Stimulated activated CD4-positive, alpha-beta T cell treated with anti-CD3 and anti-CD28 coated beads, TNF-alpha, amount 100 ng/mL, for 48 hours (primary cell): ENCODE measurements around the gene JOSD2.

Experiments
- DNase-seq, 3 donors: peaks; one replicate each; pipeline ENCODE4 v3.0.0-alpha.2; 2020; ENCODE audit warnings: low read depth in 3 of 3

The JOSD2 gene

DNA sequence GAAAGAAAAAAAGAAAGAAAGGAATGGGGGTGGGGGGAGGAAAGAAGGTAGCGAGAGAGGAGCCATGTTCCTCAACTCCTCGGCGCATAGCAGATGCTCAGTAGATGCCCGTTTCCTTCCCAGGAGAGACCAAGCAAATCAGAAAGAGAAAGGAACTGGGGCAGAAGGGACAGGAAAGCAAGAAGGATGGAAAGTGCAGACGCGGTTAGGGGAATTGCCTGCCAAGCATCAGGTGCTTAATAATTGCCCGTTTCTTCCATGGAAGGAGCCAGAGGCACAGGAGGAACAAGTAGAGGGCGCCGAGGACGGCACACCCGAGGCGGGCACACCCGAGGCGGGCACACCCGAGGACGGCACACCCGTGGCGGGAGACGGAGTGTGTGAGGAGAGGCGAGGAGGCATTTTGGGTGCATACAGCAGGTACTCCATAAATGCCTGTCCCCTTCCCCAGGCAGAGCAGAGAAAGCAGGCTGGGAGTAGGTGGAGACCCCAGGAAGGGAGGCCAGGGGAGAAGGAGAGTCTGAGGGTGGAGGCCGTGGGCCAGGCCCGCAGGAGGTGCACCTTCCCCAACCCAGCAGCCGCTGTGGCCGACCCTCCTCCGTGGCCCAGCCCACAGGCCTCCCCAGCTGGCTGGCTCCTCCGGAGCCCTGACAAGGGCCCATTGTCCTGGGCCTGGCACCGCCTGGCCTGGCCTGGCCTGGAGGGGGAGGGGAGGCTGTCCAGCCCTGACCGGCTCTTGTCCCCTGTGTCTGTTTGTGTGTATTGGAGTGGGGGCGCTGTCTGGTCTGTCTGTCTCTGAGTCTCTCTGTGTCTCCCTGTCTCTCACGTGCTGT is 14.6 kb downstream of the JOSD2 start:
- DNase-seq = no peak

DNA sequence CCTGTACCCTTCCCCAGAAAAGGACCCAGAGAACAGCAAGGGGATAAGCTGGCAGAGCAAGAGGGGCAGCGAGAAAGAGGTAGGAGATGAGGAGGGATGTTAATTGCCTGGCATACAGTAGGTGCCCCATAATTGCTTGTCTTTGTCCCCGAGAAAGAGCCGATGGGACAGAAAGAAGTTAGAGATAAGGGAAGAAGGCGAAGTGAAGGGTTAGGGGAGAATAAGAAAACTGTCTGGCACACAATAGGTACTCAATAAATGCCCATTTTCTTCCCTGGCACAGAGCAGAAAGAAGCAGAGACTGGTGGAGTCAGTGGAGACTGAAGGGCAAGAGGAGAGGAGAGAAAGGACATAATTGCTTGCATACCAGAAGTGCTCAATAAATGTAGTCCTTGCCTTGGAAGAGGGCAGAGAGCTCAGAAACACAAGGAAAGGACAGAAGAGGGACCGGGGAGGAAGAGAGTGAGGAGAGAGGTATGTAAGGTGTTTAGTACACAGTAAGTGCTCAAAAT is 15.9 kb downstream of the JOSD2 start:
- DNase-seq = no peak

DNA sequence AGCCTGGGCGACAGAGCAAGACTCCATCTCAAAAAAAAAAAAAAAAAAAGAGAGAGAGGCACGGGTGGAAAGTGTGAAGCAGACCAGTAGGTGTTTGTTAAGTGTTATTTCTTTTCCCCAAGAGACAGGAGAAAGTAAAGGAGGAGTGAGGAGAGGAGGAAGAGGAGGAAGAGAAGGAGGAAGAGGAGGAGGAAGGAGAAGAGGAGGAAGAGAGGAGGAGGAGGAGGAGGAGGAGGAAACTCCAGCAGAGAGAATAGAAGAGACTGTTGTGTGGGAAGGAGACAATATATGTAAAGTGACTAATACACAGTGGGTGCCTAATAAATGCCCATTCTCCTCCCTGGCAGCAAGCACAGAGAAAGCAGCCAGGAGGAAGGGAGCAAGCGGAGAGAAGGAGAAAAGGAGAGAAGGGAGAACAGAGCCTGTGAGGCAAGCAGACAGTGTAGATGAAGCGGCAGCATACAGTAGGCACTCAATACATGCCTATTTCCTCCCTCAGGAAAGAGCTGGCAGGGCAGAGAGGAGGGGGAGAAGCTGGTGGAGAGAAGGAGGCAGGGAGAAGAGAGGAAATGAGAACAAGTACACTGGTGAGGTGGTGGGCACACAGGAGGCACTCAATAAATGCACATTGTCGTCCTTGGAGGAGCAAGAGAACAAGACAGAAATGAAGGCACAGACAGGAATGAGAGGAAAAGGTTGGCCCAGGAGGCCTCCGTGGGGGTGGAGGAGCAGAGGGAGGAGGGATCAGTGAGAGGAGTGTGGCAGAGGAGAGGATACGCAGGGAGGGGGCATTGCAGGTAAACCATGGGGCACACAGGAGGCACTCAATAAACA is 16.6 kb downstream of the JOSD2 start:
- DNase-seq = no peak

DNA sequence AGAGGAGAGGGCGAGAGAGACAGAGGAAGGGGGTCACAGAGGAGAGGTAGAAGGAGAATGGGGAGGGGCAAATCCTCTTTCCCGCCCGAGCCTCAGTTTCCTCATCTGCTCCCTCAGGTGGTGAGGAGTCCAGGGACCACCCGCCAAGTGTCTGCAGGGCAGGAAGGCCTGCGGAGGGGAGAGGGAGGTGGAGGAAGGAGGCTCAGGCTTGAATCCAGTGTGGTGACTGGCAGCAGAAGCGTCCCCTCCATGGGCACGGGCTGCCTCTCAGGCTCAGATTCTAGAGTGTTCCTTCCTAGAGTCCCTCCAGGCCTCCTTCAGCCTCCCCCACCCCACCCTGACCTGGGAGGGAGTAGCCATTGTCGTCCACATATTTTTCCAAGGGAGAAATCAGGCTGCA is 17.8 kb downstream of the JOSD2 start:
- no peak for DNase-seq

DNA sequence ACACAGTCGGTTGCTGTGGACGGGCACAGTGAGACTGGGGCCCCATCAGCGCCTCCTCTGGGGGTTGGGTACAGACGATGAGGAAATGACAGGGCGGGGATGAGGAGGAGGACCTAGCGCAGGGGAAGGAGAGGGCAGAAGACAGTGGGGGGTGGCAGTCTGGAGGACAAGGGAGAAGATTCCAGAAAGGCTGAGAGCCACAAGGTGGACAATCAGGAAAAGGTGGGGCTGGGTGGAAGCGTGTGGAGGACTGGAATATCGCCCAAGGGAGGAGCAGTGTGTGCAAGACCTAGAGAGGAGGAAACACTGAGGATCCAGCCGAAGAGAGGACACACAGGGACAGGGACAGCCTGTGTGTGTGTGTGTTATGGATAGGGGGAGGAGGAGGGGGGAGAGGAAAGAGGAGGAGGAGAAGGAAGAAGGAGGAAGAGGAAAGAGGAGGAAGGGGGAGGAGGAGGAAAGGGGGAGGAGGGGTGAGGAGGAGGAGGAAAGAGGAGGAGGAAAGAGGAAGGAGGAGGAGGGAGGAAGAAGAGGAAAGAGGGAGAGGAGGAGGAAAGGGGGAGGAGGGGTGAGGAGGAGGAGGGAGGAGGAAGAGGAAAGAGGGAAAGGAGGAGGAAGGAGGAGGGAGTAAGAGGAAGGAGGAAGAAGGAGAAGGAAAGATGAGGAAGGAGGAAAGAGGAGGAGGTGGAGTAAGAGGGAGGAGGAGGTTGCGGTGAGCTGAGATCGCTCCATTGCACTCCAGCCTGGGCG is 18.5 kb downstream of the JOSD2 start:
- no peak for DNase-seq

DNA sequence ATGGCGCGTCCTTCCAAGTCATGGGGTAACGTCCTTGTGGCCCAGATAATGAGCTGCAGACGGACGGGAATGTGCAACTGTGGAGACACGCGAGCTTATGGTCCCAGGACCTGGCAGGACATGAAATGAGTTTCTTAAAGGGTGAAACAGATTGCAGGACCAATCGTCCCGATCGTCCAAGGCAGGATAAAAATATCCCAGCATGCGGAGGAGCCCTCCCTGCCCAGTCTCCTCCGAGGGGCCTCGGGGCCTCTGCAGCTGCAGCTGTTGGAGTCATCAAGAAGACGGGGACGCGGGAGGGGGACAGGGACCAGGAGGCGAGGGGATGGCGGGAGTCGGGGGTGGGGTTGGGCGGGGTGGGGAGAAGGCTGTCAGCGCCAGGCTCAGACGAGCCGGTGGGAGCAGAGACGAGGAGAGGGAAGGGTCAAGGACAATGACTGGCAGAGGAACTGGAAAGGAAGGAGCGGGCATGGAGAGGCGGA is 20.0 kb downstream of the JOSD2 start:
- DNase-seq = no peak

DNA sequence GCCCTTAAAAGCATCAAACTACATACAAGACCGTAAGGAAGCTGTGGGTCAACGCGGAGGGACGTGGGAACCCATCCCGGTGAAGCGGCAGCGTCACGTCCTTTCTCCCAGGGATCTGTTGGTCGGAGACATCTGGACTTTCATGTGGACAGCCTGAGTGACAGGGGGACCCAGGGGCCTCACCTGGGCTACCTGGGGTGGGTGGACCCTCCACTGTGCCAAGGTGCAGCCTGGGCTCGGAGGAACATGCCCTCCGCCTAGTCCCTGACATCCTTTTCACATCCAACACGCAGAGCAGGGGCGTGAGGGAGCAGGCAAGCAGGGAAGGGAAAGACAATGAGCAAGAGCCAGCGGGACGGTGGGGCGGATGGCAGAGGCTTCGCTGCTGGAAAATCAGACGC is 20.6 kb downstream of the JOSD2 start:
- DNase-seq = no peak

DNA sequence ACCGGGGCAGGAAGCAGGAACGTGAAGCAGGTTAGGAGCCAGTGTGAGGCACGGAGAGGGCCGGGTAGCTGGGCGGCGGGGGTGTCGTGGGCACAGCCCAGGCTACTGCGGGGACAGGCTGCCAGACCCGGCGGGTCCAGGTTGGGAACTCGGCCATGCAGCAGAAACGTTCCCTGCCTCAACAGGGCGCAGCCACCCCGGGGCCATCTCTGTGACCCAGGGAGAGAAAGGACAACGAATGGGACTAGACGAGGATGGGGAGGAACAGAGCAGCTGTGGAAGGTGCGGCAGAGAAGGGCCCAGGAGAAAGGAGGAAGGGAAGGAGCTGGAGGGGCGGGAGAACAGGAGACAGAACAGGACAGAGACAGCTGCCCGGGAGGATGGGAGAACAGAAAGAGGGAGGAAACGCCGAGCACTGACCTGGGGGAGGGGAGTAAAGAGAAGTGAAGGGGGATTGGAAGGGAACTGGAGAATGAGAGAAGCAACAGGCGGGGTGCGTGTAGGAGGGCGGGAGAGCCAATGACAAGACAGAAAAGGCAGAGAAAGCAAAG is 21.5 kb downstream of the JOSD2 start:
- DNase-seq = no peak

DNA sequence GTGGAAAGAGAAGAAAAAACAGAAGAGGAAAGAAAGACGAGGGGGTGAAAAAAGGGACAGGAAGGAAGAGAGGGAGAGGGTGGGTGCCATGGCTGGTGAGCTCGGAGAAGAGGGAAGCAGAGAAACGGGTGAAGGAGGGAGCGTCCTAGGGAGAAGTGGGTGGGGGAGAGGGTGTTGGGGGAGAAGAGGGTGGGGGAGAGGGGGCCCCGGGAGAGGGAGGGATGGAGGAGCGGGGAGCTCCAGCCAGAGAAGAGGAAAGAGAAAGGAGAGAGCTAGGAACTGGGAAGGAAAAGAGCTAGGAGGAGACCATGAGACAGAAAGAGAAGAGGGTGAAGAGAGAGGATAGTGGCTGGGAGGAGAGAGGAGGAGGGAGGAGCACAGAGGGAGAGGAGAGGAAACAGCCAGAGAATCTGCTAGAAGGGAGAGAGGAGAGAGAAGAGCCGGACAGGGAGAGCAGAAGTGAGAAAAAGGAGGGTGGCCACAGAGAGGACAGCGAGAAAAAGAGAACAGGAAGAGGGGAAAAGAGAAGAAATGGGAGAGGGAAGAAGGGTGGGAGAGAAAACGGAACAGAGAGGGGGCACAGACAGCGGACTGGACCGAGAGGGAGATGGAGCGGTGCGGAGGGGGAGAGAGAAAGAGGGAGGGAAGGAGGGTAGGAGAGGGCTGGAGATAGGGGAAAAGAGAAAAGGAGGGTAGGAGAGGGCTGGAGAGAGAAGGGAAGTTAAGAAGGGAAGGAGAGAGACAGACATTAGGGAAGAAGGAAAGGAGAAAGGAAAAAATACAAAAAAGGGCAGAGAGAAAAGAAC is 22.4 kb downstream of the JOSD2 start:
- DNase-seq = no peak

DNA sequence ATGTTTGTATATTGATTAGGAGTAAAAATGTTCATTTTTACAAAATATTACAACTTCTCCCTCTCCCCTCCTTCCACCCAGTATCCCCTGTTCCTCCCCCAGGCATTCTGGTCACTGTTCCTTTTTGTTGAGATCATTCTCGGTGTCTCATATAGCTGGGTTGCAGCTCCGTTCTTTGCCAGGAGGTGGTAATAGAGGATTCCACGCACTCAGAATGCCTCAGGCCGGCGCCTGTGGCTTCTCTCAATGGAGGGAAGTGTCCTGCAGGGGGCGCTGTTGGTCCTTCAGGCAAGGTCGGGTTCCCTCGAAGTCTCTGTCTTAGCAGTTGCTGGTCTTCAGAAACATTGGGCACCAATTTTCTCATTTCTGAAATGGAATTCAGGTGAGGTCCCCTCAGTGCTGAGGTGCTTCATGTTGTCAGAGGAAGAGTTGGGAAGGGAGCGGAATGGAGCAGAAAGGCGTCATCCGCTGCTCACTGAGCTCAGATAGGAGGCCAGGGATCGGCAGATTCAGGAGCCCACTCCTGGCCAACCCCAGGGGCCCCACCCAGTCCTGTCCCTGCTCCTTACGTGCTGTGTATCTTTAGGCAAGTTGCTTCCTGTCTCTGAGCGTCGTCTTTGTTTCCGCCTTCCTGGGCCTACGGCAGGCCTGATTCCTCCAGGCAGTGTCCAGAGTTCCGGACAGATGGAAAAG is 24.0 kb downstream of the JOSD2 start:
- DNase-seq = peak; percentile 67 to 70 (median 68)

DNA sequence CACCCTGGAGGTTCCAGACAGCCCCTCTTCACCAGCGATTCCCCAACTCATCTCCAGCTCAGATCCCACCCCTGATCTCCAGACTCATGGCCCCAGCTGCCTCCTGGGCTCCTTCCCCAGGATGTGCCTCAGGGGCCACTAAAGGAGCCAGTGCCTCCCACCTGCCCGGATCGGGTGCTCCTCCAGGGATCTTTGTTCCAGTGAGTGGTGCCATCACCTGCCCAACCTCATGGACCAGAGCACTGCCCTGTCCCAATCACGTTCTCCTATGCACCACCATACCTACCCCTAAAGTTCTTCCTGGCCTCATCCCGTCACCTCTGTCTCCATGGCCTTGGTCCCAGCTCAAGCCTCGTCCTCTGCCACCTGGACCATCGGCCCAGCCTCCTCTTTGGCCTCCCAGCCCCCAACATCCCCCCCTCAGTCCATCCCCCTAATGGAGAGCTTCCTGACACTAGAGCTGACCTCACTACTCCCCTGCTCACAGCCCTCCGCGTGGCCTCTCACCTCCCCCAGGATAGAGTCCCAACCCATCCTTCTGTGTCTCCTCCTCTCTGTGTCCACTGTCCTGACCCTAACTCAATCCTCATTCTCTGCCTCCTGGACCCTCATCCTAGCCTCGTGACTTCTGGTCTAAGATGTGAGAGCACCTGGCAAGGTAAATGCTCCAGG is 25.6 kb downstream of the JOSD2 start:
- no peak for DNase-seq

DNA sequence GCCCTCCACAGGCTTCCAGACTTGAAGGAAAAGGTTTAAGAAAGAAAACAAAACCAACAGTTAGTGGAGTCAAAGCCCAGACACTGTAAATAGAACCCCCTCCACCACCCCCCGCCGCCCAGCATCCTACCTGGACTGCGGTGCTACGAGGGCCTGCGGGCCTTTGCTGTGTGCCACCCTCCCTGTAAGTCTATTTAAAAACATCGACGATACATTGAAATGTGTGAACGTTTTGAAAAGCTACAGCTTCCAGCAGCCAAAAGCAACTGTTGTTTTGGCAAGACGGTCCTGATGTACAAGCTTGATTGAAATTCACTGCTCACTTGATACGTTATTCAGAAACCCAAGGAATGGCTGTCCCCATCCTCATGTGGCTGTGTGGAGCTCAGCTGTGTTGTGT is 28.1 kb downstream of the JOSD2 start:
- no peak for DNase-seq

DNA sequence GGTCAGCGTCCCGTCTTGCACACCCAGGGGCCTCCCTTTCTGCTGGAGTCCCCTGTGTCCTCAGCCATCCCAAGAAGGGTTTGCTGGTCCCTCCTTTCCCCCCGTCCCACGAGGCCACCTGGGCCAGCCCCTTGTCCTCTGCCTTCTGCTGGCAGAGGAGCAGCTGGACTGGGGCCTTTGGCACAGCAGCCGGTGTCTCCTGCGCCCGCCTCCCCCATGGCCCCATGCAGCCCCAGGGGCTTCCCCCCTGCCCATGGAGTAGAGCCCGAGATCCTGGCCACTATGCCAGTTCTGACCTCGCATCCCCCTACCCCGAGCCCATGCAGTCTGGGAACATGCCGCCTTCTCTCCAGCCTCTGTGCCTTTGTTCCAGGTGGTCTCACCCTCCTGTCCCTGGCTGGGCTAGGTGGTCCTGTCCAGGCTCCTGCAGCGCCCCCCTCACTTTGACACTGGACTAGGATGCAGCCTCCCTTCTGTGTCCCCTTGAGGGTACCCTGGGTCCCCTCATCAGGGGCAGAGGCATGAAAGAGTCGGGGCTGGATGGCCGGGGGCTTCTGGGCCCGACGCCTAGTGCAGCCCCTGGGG is 28.6 kb downstream of the JOSD2 start:
- DNase-seq = no peak

DNA sequence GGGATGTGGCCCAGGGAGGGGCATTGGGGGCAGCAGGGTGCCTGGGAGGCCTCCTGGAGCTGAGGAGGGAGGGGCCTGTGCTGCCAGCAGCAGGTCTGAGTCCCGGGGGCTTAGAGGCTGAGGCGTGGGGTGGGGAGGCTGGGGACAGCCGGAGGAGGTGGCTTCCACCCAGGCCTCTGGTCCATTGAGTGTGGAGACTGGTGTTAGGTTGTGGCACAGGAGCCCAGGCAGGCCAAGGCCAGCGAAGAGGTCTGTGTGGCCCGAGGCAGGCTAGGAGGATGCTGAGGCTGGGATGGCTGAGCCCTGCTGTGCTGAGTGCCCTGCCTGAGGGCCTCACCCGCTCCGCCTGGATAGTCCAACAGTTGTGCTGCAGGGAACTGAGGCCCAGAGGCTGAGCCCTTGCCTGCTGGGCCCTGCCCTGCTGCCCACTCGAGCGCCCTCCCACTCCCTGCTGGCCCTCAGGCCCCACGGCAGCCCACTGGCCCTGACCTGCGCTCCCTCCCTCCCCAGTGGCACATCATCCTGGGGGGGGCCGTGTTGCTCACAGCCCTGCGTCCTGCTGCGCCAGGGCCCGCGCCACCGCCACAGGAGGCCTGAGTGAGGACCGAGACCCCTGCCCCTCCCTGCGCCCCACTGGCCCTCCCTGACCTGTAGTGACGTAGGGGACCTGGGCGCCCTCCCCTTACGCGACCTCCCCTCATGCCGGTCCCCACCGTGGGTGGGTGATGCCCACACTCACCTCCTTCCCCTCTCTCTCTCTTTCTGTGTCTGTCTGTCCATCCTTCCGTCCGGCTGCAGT is 29.4 kb downstream of the JOSD2 start:
- DNase-seq = no peak

DNA sequence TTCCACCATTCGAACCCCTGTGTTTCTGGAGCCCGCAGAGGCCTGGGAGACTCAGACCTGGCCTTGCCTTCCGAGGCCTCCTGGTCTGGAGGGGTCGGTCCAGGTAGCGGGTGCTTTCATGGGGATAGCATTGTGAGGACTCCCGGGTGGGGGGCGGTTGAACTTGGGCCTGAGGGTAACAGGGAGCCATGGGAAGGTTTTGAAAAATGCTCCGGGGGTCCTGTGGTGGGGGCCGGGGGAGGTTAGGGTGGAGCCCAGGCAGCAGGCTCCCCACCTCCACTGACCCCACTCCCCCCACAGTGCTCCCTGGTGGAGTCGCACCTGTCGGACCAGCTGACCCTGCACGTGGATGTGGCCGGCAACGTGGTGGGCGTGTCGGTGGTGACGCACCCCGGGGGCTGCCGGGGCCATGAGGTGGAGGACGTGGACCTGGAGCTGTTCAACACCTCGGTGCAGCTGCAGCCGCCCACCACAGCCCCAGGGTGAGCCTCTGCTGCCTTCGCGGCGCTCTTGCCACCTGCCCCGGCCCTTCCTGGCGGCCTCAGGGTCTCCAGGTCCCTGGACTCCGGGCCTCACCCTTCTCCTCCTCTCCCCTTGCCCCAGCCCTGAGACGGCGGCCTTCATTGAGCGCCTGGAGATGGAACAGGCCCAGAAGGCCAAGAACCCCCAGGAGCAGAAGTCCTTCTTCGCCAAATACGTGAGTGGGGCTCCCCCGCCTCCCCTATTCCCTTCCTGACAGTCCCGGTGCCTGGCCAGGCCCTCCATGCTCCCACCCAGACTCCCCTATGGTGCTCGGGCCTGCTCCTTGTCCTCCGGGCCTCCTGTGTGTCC is 30.5 kb downstream of the JOSD2 start:
- DNase-seq = no peak

DNA sequence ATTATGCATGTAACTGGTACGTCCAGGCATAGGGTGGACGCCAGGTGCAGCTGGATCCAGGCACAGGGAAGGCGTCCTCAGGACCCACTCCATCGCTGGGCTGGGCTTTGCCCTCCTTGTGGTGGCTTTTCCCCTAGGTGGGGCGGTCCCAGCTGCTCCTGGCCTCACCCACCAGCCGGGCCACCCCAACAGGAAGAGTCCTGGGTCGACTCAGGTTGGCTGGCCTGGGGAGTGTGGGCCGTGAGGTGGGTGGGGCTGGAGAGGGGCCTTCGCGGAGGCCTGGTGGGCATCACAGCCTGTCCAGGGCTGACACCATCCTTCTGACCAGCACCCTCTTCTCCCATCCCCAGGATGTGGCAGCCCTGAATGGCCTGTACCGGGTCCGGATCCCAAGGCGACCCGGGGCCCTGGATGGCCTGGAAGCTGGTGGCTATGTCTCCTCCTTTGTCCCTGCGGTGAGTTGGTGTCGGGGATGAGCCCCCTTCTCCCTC is 31.2 kb downstream of the JOSD2 start:
- DNase-seq = no peak
